Bone marrow (tissue), 2 donors: ENCODE measurements around the gene DHX34.
"Not testable (repeated sequence)": the region's sequence is repeated elsewhere in the genome, so short reads cannot be mapped to it uniquely, and the experiment has no call there.

Experiments used
- DNase-seq, 2 donors: peaks; one replicate each; lab custom pipeline; 2025; lab: John Stamatoyannopoulos, UW

DHX34 gene

GRCh38 chr19:47331490-47331889, 17.6 kb upstream of the DHX34 start:
- no peak for DNase-seq

GRCh38 chr19:47331931-47332547, 17.1 kb upstream of the DHX34 start, which contains the start of gene C5AR2:
TSS of gene C5AR2 (plus strand) at chr19:47332175. CDS start at chr19:47340800, 8,625 bp downstream.
- no peak for DNase-seq

GRCh38 chr19:47336765-47337718, 12.1 kb upstream of the DHX34 start:
- peak in 1 of 2 donors; percentile 25 for DNase-seq

GRCh38 chr19:47339196-47339880, 9.8 kb upstream of the DHX34 start:
- no peak for DNase-seq

GRCh38 chr19:47340477-47341208, 8.5 kb upstream of the DHX34 start:
- DNase-seq: no peak

GRCh38 chr19:47341734-47342133, 7.4 kb upstream of the DHX34 start:
- no peak for DNase-seq

GRCh38 chr19:47343194-47343802, 5.8 kb upstream of the DHX34 start:
- no peak for DNase-seq

GRCh38 chr19:47344425-47344824, 4.7 kb upstream of the DHX34 start:
- DNase-seq: no peak

GRCh38 chr19:47346024-47346423, 3.1 kb upstream of the DHX34 start:
- DNase-seq: not testable (repeated sequence)

- DNase-seq: no peak
These were observed 1.5 kb downstream of the DHX34 start for GRCh38 chr19:47350630-47351029.

GRCh38 chr19:47351548-47351947, 2.4 kb downstream of the DHX34 start:
- no peak for DNase-seq

GRCh38 chr19:47352095-47352494, 3.0 kb downstream of the DHX34 start:
- DNase-seq: no peak

GRCh38 chr19:47353307-47353712, 4.2 kb downstream of the DHX34 start:
- no peak for DNase-seq

- DNase-seq: no peak
These were observed 7.8 kb downstream of the DHX34 start for GRCh38 chr19:47356900-47357299.

- DNase-seq: no peak
These were observed 8.9 kb downstream of the DHX34 start for GRCh38 chr19:47357788-47358680.

GRCh38 chr19:47358936-47359335, 9.8 kb downstream of the DHX34 start:
- DNase-seq: no peak

GRCh38 chr19:47362321-47362720, 13.2 kb downstream of the DHX34 start:
- no peak for DNase-seq

- peak in 1 of 2 donors; percentile 12 for DNase-seq
These were observed 14.8 kb downstream of the DHX34 start for GRCh38 chr19:47363758-47364531.

- not testable (repeated sequence) for DNase-seq
These were observed 16.3 kb downstream of the DHX34 start for GRCh38 chr19:47365455-47365854.
